IPS DF 4.7 (cell line): ENCODE data around the gene GALNT2.

Source experiments
- DNase-seq: peaks from one replicate; pipeline ENCODE4 v3.0.0-alpha.2; 2013; ENCODE audit warnings: low spot score; ENCODE audit errors: extremely low read depth

GALNT2 gene

DNA sequence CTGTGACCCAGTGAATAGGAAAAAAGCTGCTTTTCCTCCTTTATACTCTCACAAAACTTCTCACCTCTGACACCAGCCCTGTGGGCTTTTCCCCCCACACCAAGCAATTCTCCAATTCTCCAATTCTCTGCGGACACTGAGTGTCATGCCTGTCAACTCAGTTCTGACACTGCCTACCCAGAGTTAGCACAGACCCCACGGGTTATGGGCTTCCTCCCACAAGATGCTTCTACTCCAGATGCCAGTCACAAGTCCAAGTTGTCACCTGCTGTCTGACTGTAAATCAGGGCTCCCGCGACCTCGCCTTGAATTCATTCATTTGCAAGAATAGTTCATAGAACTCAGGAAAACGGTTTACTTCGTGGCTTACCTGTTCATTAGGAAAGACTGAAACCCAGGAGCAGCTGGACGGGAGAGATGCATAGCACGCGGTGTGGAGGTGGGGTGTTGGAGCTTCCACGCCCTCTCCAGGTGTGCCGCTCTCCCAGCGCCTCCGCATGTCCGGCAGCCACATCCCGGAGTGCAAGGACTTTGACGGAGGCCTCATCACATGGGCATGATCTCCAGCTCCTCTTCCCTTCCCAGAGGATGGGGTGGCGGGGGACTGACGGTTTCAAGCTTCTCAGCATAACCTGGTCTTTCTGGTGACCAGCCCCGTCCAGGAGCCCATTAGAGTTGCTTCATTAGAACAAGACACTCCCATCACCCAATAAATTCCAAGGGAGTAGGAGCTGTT is 204.4 kb downstream of the GALNT2 start:
- DNase-seq = no peak

DNA sequence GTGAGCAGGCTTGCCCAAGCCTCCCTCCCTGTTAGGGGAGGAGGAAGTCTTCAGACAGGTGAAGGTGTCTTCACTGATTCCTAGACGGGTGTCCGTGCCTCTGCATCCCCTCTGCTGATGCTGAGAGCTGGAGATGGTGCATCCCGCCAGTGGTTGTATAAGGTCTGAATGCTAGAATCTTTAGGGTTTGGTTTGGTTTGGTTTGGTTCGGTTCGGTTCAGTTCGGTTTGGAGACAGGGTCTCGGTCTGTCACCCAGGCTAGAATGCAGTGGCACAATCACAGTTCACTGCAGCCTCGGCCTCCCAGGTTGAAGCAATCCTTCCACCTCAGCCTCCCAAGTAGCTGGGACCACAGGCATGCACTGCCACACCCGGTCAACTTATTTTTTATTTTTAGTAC is 205.5 kb downstream of the GALNT2 start:
- DNase-seq = no peak

DNA sequence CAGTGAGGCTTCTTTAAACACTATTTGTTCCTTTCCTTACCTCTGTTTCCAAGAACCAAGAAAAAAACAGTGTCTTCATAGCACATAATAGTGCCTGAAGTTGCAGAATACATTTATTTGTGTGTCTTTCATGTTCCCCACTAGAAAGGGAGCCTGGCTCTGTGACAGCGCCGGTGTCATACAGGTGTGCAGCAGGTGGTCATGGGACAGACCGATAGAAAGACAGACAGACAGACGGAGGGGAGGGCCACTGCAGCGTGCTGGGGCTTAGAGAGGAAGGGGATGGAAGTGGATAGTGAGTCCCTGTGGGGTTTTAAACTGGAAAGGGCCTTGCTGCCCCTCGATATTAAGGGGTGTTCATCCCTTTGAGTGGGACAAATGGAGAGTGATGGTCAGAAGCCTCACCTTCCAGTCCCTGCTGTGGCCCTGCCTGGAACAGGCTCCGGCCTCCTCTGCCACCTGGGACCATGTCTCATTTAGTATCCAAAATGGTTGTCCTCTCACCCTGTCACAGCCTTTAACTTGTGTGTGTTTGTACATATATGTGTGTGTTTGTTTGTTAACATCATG is 206.2 kb downstream of the GALNT2 start:
- DNase-seq = no peak

DNA sequence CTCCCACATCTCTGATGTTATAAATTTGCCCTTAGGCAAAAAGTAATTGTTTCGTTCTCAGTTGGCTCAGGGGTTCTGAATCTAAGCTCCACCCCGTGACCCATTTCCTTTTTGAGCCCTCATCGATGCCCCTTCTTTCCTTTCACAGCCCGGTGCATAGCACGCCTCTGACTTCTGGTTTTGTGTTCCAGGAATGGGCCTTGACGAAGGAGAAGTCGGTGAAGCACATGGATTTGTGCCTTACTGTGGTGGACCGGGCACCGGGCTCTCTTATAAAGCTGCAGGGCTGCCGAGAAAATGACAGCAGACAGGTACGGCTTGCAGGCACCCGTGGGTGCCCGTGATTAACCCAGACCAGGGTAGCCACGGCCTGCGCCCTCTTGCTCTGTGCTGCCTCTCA is 207.2 kb downstream of the GALNT2 start:
- no peak for DNase-seq

DNA sequence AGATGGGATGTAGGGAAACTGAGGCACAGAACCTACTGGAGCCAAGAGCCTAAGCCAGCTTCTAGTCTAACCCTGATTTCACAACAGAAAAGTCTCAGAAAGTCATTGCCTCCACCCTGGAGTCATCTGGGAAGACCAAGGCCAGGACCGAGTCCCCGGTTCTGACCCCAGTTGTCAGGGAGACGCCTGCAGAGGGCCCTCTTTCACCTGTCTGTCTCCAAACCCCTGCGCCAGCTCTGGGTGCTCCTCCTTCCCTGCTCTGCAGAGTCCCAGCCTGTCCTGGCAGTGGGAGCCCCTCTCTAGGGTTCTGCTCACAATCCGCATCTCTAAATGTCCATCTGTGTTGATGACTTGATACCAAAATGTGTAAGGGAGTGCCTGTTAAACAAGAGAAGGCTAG is 209.4 kb downstream of the GALNT2 start:
- no peak for DNase-seq

DNA sequence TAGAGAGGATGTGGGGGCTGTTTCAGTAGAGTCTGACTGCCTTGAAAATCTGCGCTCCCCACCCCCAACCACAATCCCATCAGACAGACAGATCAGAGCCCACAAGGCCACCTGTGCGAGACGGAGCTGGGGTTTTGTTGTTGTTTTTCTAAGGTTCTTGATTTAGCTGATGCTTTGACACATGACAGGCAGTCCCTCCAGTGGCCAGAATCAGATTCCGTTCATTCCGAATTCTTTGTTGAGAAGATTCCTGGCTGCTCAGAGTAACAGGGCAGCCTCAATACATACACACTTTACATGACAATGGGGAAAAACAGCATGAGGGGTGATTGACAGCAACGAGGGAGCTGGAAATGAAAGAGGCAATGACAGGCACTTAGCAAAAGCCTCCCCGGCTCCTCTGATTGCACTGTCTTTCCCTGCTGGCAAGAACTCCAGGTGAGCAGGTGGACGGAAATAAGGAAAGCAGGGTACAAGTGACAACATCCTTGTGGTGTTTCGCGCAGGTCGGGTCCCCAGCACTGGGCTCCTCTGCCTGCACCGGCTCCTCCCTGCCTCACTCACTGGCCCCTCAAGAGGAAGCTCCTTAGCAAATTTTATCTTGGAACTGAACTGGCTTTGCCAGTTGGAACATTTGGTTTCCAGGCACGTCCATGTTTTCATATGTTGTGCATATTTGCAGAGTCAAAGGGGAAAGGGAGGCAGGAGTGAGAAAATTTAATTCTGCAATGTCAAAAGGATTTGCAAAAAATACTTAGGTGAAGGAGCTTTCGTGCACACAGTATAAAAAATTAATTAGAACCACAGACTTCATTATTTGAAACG is 210.4 kb downstream of the GALNT2 start:
- peak; percentile 80 for DNase-seq

DNA sequence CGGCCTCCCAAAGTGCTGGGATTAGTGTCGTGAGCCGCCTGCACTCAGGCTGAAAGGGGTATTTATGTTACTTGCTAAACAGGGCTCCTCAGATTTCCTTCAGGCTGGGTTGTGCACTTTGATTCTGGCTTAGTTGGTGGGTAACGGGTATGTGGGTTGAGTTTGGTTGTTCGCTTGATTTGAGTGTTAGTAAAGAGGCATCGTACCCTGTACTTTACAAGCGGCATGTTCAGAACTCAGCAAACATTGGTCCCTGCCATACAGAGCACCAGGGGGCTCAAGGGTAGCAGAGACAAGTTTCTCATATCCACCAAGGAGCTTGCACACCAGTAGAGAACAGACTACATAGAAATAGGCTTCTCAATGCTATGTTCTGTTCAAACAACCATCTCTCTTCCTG is 211.3 kb downstream of the GALNT2 start:
- DNase-seq = no peak

DNA sequence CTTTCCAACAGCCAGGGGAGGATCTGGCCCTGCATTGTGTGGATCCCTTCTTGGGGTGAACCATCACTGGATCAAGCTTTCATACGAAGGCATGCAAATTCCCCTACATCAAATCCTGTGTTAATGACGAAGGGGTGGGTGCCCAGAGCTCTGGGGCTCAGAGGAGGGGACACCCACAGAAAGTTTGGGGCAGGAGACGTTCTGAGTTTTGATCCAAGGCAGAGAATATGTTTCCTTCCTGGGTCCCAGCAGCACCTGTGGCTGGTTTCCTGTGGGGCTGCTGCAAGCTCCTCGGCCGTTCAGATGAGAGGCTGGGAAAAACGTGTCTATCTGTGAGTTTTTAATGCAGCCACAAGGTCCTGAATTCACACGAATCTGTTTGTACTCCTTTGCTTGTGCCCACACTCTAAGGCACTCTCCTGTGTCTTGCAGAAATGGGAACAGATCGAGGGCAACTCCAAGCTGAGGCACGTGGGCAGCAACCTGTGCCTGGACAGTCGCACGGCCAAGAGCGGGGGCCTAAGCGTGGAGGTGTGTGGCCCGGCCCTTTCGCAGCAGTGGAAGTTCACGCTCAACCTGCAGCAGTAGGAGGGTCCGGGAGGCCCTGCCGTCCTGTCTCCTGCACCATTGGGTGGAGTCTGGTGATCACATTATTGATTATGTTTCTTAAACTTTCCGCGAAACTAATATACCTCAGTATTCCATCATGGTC is 212.0 kb downstream of the GALNT2 start:
- no peak for DNase-seq

DNA sequence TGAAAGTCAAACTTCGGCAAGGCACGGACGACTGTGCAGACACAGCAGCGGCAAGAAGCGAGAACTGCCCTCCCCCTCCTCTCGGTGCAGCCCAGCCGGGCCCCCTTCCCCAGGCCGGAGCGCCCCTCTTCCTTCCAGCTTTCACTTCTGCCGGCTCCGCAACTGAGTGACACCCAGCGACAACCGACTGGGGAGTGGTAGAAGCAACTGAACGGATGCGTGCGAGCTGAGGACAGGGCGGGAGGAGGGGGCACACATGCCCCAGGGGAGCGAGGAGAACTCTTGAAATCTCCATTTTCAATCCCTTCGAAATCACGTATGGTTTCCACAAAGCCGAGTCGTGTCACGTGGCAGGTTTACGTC is 212.5 kb downstream of the GALNT2 start:
- DNase-seq = no peak

DNA sequence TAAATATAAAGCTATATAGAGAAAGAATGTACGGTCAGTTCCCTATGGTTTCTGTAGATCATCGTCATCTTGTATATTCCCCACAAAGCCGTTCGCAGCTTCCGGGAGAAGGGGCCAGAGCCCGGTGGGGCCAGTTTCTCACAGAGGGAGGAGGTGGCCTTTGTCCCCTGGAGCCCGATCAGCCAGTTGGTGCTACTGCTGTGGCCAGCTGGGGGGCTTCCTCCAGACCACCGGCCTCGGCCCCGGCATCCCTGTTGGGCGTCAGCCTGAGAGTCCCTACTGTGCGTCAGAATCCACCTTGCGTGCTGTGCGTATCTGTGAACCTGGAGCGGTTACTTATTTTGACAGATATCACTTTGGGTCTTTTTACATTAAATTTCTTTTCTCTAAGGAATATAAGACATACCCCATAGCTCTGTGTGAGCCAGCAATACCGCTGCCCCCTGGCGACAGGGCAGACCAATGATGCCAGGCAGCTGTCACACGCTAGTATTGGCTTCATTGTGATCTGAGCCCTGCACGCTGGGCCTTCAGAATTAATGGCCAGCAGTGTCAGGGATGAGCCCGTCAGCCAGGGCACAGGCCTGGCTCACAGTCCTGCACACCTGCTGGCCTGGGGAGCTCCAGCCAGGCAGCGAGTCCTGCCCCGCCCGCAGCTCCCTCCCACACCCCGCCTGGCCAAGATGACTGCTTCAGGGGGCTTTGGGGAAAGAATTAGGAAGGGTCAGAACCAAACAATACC is 213.2 kb downstream of the GALNT2 start:
- DNase-seq = no peak

DNA sequence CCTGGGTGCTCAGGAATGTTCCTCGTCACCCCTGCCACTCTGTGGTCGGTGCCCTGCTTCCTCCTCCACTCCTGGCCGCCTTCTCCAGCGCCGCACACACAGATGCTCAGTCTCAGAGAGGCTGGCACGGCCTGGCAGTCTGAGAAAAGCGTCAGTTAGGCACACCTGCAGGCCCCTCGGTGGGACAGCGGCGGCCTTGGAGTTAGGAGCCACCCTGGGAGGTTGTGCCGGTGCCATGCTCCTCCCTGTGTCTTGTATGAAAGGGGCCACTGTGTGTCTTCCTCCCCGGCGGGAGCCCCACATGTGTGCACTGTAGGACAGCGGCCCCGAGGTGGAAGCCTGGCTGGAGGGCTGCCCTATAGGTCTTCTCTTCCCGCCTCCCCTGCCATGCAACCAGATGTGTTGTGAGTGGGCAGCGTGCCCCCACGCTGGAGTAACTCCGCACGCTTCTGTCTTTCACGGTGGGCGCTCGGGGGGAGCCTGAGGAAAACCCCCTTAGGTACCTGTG is 213.9 kb downstream of the GALNT2 start:
- DNase-seq = no peak

DNA sequence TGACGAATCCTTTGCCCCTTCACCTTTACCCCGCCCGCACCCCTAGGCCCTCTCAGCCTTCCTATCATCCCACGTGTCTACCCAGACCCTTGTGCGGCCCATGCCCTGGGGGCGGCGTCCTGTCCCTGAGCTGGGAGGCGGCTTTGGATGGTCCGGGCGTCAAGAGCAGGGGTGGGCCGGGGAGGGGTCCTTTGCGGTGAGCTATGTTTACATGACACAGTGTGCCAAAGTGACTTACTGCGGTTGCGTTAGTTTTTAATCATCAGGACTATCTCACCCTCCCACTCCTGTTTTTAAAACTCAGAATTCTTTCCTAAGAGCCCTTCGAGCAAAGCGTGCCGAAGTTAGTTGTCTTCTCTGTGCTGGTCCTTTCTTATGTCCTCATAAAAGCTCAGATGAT is 214.5 kb downstream of the GALNT2 start:
- DNase-seq = no peak

DNA sequence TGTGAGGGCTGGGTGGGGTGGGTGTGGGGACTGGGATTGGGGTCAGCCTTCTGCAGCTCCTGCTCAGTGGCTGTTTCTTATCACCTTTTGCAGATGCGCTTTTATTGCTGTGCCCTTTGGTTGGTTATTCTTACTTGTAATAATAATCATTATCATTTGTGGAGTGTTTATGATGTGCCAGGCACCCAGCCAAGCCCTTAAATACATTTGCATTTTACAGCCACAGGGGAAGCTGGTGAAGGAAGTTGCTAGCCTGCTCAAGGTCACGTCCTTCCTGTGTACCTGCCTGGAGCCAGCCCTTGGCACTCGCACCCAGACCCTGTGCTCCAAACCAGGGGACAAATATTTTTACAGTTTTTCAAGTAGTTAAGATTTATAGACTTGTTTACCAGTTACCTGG is 215.1 kb downstream of the GALNT2 start:
- DNase-seq = no peak

DNA sequence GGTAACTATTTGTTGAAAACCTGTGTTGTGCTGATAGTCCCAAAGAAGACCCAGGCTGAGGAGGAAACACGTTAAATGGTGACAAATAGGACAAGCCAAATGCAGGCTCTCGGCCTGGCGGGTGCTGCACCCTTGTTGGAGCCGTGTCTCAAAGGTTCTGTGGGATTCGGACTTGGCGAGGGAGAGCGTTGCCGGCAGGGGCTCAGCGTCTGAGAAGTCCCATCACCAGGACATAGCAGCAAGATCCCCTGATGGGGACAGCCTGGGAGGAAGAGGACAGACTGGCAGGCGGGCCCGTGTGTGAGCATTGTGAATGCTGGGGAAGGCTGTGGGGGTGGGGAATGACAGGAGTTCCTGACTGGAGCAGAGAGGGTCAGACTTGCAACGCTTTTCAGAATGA is 216.6 kb downstream of the GALNT2 start:
- no peak for DNase-seq

DNA sequence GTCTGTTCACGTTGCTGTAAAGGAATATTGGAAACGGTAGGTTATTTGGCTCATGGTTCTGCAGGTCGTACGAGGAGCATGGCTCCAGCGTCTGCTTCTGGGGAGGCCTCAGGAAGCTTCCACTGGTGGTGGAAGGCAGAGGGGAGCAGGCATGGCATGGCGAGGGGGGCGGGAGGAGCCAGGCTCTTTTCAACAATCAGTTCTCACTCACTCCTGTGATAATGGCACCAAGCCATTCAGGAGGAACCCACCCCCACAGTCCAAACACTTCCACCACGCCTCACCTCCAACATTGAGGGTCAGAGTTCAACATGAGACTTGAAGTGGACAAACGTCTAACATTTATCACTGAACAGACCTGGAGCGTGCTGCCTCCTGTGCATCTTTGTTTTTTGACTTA is 217.9 kb downstream of the GALNT2 start:
- DNase-seq = no peak

DNA sequence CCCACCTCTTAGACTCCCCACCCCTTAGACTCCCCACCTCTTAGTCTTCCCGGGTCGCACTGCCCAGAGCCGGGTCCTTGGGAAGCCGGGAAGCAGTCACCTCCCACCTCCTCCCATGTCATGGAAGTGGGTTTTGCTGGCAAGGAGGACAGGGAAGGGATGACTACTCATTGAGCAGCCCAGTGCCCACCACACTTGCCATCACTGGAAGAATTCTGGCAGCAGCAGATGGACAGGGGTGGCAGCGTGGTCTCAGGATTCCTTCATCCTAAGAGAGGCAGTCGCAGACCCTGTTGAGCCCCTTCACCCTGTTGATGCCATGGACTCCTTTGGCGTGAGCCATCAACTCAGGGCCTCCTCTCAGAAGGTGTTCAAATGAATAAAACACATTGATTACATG is 218.3 kb downstream of the GALNT2 start:
- no peak for DNase-seq

DNA sequence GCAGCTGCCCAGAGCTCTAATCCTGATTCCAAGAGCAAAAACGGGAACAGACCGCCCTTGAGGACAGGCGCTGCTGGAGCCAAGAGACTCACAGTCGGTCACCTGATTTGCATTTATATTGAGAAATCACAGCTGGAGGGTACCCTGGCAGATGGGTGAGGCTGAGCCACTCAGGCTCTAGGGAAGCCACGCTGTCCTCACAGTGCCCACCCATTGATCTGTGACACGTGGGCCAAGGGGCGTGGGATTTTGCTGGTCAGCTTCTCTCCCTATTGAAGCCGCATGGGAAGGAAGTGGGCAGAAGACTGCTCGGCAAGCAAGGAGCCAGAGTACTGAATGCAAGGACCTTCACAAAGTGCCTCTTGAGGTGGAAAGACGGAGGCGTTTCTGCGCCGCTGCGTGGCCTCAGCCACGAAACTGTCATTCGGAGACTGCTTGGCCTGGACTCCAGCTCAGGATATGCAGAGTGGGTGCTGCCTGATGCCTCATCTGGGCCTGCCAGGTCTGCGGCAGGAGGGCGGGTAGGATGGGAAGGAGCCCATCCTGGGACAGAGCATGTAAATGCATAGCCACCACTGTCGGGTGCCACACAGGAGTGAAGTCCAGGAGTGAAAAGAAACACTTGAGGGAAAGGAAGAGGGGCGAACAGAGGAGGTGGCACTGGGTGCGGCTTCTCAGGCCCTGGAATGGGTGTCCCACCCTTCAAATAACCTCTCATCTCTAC is 219.3 kb downstream of the GALNT2 start:
- DNase-seq = no peak

DNA sequence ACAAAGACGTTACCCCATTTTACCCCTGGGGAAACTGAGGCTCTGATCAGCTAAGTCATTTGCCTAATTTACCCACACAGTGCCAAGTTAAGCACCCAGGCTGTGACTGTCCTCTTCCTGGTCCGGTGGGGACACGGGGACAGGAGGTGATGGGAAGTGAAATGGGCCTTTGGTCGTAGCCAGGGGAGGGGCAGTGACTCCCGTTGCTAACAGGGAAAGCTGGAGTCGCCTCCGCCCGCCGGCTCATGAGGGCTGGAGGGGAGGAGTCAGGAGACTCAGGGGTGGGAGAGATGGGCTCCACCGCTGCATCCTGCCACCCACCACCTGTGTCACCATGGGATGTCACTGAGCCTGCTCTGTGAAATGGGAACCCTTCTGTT is 219.8 kb downstream of the GALNT2 start:
- no peak for DNase-seq

DNA sequence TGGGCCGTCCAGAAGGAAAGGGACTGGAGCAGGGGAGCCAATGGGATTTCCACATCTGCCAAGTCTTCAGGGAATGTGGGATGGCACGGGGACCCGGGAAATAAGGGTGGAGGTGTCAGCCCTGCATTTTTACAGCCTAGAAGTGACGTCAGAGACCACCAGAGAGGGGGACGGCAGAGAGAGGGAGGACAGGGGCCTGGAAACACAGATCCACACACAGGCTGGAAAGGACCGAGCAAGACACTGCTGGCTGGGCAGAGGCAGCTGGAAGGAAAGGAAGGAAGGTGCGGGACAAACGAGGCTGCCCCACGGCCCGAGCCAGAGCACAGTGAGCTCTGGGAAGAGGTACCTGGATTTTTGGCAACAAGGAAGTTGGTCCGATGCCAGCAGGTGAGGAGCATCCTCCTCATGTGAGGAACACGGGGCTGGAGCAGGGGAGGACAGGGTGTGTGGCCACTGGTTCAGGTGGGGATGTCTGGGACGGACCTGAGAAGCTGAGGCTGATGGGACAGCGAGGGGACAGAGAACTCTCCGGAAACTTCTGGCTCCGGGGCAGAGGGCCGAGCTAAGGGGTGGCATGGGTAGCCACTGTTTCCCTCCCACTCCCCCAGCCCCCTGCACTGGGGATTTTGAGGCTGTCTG is 220.8 kb downstream of the GALNT2 start:
- DNase-seq = no peak
